MV-4-11 (cell line): ENCODE results near the gene ZNG1A.
"Not testable (repeated sequence)": the region's sequence is repeated elsewhere in the genome, so short reads cannot be mapped to it uniquely, and the experiment has no call there.

Source experiments
- DNase-seq: peaks from one replicate; lab custom pipeline; 2025; lab: John Stamatoyannopoulos, UW

ZNG1A gene

DNA sequence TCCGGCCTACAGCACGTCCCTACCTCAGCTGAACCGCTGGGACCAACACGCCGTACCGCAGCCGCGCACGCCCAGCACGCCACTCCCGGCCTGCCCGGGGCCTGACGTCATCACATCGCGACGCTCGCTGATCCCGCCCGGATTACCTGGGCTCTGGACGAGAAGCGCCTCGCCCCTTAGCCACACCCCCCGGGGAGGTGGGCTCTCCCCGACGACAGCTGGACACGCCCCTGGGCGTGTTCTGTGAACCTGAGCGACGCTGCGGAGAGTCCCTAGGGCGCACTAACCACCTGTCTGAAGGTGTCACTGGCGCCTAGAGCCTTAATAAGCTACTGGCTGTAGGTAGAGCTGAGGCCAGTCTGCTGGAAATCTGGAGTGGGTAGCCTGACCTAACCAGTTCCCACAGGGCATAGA is at the start of gene ZNG1A:
Gene ZNG1A (minus strand): TSS at position 87 of the 414 bp plus-strand sequence. CDS start 87 bp downstream, outside the sequence.
- DNase-seq, result peak; percentile 54

DNA sequence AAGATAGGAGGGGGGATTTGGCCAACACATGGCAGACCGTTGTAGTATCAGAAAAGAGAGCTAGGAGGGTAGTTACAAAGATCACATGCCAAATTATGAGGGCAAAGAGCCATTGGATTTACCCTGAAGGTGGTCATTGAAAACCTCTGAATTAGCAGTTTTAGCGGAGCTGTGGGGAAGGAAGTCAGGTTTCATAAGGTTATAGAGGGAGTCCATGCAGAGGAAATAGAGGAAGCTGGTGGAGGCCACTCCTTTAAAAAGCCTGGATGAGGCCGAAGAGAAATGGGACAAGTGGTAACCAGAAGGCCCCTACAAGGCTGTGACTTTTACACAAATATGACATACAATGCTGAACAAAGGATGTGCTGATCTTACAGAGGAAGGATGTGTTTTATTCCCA is 49.0 kb upstream of the ZNG1A start:
- DNase-seq, result peak; percentile 74

DNA sequence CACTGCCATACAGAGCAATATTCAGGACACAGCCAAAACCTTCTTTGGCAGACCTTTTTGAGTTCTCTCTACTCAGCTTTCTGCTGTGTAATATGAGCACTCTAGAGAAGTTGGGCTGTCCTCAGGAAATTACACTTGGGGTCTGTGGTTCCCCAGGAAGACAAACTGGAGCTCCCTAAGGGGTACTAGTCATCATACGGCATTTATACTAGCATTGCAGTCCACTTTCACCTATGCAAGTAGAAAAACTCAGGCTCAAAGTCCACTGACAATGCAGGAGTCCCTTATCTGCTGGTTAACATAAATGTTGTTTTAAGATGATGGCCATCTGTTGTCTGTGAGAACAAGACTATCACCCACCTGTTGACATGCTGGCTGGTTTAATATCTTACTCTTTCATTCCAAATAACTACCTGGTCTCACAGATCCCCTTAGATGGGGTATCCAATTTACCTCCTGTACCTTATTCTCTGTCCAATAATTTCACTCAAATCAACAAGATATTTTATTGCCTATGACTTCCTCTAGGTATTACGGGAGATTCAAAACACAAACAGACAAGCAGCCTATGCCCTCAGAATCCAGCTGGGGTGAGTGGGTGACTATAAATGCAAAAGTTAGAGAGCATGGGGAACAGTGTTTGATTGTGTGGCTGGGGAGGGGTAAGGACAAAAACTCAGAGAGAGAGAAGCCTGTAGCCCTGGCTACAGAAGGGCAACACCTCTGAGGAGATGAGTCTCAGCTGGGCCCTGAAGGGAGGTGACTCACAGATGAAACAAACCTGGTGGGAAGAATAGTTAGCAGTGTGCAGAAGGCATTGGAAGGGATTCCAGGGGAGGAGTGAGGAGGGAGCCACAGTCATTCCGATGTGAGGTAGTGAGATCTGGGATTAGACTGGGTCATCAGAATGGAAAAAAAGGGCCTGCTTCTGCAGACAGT is 46.0 kb upstream of the ZNG1A start:
- DNase-seq, result no peak

DNA sequence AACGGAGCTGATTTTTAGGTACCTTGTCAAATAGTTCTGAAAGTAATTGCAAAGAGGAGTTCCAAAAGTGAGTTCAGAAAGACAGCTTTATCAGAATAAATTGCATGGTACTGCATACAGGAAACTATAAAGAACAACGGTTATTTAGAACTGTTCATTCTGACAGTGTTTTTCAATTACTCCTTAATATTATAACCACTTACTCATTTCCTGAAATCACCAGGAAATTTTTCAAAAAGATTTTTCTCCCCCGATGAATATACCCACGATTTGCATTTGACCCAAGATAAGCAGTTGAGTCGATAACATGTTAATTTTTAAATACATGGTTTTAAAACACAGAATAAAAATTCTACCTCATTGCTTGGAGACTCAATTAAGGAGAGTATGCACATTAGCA is 45.2 kb upstream of the ZNG1A start:
- DNase-seq, result no peak

DNA sequence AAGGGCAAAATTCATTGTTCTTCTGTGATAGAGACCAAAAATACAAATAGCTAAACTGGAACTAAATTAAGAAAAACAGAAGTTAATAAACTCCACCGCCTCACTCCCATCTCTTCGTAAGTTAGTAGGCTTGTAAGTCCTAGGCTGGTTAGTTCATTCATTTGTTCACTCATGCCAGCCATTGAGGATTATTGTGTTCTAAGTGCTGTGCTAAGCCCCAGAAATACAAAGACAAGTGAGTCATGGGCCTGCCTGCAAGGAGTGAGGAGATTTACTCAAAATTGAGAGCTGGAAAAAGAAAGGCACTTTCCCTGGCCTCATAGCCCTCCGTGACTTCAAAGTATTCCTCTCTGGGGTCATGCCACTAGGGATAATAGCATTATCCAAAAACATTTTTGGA is 44.3 kb upstream of the ZNG1A start:
- peak; percentile 29 for DNase-seq

DNA sequence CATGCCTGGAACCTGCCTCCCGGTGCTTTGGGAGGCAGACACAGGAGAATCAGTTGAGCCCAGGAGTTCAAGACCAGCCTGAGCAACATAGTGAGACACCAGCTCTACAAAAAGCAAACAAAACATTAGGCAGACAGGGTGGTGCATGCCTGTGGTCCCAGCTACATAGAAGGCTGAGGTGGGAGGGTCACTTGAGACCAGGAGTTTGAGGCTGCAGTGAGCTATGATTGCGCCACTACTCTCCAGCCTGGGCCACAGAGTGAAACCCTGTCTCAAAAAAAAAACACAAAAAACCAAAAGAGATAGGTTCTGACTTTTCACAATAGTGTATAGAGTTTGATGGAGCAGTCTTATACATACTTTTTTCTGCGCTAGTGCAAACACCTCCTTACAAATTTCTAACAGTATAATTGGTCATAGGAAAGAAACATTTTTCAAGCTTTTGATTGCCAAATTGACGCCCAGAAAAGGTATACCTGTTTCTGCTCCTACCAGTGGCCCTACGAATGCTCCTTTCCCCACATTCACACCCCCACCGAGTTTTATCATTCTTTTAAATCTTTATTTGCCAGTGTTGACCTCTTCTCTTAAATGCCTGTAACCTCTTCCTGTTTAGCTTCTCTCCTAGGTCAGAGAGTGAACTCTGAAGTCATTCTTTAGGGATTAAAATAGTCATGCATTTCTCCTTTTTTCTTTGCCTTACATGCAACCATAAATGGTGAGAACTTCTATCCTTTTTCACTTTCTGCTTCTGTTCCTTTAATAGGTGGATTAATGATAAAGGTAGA is 43.3 kb upstream of the ZNG1A start:
- peak; percentile 83 for DNase-seq

DNA sequence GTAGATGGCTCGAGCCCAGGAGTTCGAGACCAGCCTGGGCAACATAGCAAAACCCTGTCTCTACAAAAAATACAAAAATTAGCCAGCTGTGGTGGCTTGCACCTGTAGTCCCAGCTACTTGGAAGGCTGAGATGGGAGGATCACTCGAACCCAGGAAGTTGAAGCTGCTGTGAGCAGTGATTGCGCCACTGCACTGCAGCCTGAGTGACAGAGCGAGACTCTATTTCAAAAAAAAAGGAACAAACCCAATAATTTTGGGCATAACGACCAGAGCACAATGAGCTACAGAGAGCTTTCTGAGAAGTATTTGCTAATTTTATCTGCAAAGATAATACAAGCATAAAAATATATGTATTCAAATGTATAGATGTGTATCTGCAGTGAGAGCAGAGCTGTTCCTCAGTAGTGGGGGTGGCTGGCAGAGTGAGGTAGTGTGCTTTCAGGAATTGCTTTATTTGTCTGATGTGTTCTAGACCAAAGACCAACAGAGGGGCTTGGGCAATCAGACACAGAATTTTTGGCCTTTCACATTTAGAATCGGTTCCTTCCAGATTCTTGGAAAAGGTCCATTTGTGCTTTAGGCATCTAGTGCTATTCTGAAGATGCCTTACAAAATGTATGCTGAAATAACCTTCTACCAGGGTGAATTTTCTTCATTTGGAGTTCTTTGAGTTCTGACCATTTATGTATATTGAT is 41.0 kb upstream of the ZNG1A start:
- peak; percentile 88 for DNase-seq

DNA sequence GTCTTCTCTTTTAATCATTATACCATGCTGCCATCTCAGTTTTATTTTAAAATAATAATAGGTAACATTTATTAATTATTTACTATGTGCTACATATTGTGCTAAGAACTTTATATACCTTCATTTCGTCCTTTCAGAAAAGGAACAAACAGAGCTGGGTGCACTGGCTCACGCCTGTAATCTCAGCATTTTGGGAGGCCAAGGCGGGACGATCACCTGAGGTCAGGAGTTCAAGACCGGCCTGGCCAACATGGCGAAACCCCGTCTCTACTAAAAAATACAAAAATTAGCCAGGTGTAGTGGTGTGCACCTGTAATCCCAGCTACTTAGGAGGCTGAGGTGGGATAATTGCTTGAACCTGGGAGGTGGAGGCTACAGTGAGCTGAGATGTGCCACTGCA is 40.2 kb upstream of the ZNG1A start:
- not testable (repeated sequence) for DNase-seq

DNA sequence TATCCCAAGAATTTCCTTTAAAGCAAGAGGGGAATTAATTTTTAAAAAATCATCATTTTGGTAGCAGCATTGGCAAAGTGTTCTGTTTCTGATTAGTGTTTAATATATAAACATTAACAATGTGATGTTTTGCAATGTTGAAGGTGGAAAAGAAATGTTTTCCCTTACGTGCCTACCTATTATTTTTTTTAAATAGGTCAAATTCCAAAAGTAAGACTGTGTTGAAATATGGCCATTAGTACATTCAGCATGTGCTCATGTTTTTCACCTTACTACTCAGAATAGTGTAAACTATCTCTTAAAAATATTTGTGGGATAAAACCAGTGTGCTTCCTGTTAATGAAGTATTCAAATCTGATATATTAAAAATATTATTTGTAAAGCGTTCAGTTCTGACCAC is 39.1 kb upstream of the ZNG1A start:
- DNase-seq, result no peak

DNA sequence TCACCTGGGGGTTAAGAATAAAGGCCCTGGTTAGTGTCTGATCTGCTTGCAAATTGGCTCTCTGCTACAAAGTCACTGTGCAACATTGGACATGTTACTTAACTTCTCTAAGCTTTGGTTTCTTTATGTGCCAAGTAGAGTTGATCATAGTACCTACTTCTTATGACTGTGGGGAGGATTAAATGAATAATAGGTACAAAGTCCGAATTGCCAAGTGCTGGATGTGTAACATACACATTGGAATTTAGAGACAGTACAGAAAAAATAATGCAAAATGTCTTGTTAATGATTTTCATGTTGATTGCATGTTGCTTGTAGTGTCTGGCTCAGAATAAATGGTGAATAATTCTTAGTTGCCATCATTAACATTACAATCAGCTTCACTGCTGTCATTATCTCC is 38.0 kb upstream of the ZNG1A start:
- no peak for DNase-seq

DNA sequence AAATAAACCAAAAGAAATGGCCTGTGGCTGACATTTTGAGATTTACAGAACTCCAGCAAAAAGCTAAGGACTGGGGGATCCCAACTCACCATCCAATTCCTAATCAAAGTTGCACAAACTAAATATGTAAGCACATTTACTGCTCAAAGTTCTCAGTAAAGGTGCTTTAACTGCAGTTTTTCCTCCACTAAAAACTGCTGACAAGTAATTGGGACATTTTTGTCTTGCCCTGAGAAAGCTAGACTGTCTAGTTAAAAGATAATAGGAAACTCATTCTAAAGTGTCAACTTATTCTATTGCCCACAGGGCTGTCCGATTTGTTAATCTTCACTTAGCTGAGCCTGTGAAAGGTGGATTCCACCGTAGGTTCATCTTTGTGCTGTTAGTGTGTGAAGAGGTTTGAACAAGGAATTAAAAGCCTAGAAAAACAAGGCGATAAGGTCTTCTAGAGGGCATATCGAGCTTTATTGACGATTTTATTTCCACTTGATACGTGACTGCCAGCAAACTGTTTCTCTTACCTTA is 36.8 kb upstream of the ZNG1A start:
- no peak for DNase-seq

DNA sequence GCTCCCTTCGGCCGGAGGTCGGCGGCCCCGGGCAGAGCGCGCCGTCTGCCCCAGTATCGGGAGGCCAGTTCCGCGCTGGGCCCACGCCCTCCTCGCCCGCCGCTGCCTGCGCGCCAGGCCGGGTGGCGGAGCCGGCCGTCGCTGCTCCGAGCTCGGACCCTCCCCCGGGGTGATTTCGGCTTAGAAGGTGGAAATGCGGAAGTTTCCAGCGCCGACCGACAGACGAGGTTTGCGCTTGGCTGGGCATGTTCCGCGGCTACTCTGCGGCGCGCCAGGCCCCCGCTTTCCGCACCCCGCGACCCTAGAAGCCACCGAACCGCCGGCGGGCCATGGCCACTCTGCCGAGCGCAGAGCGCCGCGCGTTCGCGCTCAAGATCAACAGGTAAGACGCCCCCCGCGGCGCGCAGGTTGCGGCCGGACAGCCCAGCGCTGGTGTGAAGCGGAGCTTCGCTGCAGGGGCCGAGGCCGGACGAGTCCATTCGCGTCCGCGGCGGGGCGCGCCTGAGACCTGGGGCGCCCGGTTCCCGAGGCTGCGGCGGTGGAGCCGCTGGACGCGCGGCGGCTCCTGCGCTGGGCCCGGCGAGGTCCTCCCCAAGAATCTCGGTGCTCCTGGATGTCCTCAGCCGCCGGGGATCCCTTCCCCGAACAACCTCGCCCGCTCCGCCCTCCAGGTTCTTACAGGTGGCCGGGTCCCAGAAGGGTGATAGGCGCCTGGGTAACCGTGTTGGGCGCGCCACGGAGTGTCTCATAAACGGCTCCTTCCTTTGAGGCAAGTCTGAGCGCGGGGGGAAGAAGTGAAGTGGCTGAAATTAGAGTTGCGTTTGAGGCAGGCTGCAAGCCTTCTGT is 36.0 kb upstream of the ZNG1A start, which contains the start of gene DOCK8:
Gene DOCK8 (plus strand): TSS at position 218 of the 846 bp plus-strand sequence. CDS start 112 bp downstream, at position 330.
- DNase-seq, result peak; percentile 65

DNA sequence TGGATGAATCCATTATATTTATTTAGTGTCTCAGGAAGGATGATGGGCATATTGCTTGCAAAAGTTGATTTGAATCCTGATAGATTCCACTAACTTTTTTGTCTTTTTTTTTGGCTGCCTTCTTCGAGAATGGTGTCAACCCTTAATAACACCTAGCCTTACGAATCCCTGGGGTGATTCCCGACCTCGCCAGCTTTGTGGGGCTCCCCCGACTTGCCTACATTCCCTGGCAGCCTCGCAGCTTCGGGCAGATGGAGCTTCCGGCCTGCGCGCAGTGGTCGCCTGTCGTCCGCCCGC is 35.4 kb upstream of the ZNG1A start:
- no peak for DNase-seq

DNA sequence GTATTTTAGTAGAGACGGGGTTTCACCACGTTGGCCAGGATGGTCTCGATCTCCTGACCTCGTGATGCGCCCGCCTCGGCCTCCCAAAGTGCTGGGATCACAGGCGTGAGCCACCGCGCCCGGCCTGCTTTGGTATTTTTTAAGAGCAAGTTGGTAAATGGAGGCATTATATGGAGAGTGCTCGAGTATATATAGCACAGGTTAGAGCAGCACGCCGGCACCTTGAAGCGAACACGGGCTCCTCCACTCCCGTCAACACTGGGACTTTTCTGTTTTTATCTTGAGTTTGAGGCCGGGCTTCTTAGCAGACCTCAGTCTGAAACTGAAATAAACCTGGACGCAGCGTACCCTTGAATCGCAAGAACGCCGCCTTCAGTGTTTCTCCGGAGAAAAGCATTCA is 35.0 kb upstream of the ZNG1A start:
- peak; percentile 23 for DNase-seq

DNA sequence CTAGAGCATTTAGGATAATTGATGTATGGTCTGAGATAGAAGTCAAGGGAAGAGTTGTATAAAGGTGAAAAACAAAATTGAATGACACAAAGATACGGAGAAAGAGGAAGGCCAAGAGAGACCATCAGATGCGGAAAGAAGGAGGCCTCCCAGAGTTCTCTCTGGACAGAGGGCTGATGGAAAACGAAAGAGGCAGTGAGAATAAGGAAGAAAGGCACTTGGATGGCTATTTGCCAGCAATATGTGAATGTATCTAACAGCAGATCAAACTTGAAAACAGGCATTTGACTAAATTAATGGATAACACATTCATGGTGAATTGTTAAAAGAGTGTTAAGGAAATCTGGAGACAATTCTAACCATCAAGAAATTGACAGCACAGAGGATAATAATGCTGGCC is 33.4 kb upstream of the ZNG1A start:
- DNase-seq, result peak; percentile 89

DNA sequence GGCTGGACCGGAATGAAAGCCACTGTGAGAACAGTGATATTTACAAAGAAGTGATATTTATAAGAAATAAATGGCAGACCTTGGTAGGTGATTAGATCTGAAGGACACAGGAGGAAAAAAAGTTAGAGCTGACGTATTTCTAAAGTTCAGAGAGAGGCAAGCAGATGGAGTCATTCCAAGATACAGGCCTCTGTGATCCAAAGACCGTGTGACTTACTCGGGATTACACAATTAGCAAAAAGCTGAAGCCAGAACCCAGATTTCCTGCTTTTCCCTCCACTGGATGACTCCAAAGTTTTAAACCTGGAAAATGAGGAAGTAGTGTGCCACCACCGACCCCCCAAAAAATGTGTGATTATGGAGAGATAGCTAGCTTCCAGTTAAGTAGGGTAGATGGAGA is 32.7 kb upstream of the ZNG1A start:
- DNase-seq, result no peak

DNA sequence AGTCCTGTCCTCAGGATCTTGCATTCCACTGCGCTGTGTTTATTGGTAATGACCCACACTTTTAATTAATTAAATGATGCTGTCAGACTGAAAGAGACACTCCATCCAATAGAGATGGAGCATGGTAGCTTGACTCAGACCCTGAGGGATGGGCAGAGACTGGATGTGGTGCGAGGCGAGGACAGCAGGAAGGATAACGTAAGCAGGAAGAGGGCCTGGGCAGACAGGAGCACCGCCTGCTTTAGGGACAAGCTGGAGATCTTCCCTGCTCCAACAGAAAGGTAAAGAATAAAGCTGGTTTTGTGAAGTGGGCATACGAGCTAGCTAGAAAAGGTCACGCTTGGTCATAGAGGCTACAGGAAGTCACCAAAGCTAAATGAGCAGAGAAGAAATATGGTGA is 32.2 kb upstream of the ZNG1A start:
- no peak for DNase-seq

DNA sequence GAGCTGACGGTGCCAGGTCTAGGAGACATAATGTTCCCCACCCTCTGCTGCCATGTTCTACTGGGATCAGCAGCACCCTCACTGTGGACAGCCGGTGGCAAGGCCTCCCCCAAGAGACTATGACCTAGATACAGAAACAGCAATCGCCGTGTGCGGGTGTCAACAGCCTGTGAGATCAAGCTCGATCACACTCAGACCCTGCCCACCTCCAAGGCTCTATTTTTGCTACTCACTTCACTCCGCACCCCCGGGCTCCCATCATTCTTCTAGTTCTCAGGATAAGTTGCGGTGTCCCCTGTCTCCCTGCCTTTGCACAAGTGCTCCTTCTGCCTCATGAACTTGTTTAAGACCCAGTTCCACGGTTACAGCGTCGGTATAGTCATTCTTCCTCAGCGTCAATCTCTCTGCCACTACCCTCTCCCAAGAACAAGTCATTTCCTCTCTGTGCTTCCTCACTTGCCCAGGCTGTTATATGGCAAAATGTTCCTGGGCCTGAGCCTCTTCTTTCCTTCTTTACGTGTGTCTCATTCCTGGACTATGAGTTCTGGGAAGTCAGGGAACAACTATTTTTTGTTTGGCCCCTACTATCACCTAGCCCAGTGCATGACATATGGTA is 30.4 kb upstream of the ZNG1A start:
- peak; percentile 55 for DNase-seq

DNA sequence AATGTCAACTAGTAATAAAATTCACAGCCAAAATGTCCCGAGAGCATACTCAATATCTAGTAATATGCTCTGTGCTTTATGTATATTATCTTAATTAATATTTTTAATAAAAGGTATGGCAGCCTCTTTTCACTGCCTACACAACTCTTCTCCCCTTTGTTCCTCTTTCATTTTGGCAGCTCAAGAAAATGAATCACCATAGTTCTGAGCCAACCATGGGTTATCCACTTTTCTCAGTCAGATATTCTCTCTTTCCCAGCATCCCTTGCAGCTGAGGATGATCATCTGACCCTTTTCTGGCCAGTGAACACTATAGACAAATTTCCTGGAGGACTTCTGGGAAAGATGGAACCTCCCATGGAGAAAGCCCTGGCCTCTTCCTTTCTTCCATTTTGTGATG is 27.6 kb upstream of the ZNG1A start:
- peak; percentile 47 for DNase-seq

DNA sequence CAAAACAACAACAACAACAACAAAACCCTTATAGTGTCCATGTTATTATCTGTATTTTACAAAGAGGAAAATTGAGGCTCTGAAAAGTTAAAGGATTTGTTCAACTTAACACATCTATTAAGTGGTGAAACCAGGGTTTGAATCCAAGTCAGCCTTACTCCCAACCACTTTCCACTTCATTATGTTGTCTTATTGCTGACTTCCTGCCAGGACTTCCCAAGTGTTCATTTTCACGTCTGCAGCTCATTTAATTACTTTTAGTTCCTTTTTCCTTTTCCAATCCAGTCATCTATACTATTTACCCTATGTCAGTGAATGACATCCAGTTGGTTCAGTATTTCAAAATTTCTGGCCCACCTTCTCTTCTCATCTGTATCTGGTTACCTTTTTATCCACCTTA is 20.7 kb upstream of the ZNG1A start:
- peak; percentile 27 for DNase-seq
